Activated effector memory CD4-positive, alpha-beta T cell treated with anti-CD3 and anti-CD28 coated beads, Interleukin-2, amount 50 U/mL, for 16 hours (primary cell): Measurements from ENCODE around the gene ERVH48-1.
"Not testable (repeated sequence)": the region's sequence is repeated elsewhere in the genome, so short reads cannot be mapped to it uniquely, and the experiment has no call there.

Experiments
- DNase-seq: peaks from one replicate; pipeline ENCODE4 v3.0.0-alpha.2; 2020

ERVH48-1 gene

DNA sequence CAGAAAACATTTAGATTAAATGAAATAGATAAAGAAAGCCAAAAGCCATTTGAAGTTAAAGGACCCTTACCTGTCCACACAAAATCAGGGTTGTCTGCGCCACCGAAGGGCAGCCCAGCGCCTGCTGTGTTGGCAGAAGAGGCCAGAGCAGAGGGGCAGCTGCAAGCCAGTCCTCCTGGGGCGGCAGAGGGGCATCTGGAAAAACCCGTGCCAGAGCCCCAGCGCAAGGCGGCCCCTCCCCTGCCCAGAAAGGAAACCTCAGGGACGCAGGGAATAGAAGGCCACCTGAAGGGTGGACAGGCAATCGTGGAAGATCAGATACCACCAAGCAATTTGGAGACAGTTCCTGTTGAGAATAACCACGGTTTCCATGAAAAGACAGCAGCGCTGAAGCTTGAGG lies 21.6 kb downstream of the ERVH48-1 start:
- DNase-seq = no peak

DNA sequence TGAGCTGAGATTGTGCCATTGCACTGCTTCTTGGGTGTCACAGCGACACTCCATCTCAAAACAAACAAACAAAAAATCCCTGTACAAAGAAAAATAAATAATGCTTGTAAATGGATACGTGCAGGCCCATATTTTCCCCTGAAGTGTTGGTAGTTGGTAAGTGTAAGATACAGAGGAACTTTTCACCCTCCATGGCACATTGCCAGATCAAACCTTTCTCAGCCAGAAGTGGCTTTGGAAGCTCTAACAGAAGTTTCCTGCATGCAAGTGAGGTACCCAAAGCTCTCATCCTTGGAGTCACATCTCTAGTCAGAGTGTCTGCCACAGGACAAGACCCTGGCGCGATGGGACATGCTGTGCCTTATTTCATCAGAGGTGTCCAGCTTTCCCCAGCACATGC lies 25.0 kb downstream of the ERVH48-1 start:
- DNase-seq = no peak

DNA sequence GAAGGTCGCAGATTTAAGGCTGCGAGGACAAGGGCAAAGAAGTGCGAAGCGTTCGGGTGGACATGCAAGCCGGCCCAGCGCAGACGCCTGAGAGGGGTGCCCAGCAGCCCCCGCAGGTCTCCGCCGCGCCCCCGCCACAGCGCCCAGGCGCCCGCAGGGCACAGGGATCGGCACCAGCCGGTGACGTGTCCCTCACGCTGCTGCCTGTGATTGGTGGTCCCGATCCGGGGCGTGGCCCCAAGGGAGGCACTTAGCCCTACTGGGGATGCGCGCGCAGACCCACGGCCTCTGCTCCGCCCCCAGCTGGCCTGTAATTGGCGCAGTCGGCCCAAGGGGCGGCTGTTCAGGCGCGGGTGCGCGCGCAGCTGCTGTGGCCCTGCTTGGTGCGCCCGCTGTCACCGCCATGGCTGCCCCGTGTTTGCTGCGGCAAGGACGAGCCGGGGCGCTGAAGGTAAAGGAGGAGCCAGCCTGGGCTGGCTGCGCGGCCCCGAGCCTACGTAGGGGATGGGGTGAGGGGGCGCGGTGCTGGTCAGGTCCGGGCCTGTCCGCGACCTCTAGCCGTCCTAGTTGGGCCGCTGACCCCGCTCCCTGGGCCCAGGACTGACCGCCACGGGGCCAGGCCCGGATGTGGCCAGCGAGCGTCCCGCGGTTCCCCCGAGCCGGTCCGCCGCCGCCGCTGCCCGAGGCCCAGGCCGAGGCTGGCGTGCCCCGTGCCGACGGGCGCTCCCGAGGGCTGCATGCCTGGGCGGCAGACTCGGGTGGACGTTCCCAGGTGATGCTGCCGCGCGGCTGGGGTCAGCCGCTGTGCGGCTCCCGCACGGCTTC lies 32.3 kb downstream of the ERVH48-1 start, which contains the start of gene NDUFV3:
Gene NDUFV3, plus strand, starts transcription at position 379 of the 825 bp plus-strand sequence. Its CDS starts 25 bp downstream, at position 404.
- DNase-seq = peak; percentile 100

DNA sequence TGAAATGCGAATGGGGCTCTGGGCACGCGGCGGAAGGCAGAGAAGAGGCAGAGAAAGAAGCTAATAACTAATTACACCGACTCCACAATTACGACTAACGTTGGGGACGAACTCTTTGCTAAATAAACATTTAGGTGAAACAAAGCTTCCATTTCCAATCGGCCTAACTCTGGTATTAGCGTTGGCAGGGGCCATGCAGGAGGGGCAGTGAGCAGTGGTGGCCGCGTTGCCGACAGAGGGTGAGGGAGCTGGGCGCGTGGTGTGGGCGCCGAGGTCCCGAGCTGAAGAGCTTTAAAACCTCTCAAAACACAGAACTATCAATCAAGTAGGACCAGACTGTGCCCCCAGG lies 32.9 kb downstream of the ERVH48-1 start:
- no peak for DNase-seq

DNA sequence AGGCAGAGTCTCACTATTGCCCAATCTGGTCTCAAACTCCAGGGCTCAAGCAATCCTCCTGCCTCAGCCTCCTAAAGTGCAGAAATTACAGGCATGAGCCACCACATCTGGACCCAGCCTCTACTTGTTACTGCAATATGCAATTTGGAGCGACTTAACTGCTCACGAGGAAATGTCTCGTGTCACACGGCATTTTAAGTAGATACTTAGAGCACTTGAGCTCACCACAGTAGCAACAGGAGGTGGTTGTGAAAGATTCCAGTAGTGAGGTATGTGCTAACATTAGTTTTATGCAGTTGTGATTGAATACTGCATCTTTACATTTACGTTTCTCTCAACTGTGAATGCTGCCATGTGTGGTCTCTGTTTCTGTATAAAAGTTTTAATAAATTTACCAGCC lies 38.1 kb downstream of the ERVH48-1 start:
- DNase-seq = no peak

DNA sequence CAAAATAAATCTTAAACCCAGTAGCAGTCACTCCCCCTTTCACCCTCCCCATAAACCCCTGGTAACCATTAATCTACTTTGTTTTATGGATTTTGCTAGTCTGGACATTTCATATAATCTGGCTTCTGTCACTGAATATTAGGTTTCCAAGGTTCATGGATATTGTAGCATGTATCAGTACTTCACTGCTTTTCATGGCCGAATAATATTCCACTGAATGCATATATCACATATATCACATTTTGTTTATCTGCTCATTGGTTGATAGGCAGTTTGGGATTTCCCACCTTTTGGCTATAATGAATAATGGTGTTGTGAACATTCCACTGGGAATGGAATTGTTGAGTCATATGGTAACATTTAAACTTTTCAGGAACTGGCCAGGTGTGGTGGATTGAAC lies 41.5 kb downstream of the ERVH48-1 start:
- DNase-seq = no peak

DNA sequence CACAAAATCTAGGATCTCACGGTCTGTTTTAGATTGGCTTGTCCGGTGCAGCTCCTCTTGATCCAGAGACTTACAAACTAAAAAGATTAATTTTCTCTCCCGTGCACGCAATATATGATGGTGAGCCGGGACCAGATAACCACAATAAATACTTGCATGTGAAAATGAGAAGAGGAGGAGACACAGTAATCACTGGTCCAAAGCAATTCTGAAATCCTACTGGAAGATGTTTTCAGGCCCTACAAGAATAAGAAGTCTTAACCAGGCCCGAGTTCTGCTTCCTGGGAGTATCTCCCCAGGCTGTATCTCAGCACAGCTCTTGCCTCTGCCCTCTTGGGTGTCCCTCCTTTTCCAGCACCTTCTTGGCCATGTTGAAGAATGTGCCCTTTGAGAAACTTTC lies 45.1 kb downstream of the ERVH48-1 start:
- no peak for DNase-seq

DNA sequence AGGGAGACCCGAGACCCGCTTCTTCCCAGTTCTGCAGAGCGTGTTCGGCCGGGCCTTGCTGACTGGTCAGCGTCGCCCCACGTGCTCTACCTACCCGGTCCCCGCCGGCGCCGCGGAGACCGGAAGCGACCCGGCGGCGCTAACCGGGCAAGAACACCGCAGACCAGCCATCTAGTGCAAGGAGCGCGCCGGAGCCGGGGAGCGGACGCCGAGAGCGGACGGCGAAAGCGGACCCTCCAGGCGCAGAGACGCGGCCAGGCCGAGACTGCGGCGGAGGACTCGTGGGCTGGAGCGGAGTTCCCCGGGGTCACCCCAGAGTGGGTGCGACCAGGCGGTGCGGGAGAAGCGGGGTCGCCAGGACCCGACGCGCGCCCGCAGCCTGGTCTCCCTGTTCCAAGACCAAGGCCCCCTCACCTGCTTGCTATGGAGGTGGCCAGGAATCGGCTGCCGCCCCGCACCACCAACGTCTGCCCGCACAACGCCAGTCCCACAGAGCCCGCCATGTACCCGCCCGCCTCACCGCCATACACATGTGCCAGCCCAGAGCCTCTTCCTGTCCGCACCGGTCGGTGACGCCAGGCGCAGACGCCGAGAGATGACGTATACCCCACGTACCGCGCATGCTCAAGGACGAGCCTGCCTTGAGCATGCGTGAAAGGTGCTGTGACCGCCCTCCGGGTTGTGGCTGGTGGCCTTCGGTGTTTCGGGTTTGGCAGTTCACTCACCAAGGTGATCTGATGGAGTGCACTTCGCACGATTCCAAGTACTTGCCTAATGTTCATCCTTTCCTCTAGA lies 46.2 kb downstream of the ERVH48-1 start, which contains the start of gene WDR4:
Gene WDR4, minus strand, starts transcription at position 547 of the 795 bp plus-strand sequence. Its CDS starts 44 bp downstream, at position 503.
- peak; percentile 99 for DNase-seq

DNA sequence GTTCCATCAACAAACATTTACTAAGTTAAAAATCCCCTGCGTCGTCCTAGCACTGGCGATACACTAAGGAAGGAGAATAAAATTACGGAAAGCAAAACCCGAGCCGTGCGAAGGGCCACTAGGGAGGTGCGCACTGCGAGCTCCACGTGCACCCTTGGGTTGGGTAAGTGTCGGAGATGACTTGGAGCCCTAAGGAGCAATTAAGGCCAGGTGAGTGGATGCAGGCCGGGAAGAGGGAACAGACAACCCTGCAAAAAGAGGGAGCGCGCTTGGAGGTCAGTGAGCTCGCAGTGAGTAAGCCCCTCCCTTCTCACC lies 46.8 kb downstream of the ERVH48-1 start:
- DNase-seq = no peak

DNA sequence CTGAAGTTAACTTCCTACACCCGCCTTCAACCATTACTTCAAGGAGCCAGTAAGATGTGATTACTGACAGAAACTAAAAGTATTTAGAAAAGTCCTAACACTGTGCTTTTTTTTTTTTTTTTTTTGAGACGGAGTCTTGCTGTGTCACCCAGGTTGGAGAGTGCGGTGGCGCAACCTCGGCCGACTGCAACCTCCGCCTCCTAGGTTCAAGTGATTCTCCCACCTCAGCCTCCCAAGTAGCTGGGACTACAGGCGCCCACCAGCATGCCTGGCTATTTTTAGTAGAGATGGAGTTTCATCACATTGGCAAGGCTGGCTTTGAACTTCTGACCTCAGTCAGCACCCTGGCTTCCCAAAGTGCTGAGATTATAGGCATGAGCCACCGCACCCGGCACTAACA lies 49.6 kb downstream of the ERVH48-1 start:
- not testable (repeated sequence) for DNase-seq

DNA sequence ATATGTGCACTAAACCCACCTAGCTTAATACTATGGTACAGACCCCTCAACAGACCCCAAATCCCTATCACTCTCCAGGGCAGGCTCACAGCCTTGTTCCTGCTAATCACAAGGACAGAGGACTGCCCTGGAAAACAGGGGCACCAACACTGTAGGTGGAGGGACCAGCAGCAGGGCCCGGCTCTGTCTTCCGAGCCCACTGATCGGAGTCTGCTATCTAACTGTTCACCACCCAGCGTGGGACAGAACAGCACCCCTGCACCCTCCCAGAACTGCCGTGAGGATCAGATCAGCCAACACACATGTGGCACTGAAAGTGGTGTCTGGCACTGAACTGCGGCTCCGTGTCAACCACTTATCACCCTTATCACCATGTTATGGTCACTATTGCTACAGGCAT lies 52.3 kb downstream of the ERVH48-1 start:
- DNase-seq = no peak

DNA sequence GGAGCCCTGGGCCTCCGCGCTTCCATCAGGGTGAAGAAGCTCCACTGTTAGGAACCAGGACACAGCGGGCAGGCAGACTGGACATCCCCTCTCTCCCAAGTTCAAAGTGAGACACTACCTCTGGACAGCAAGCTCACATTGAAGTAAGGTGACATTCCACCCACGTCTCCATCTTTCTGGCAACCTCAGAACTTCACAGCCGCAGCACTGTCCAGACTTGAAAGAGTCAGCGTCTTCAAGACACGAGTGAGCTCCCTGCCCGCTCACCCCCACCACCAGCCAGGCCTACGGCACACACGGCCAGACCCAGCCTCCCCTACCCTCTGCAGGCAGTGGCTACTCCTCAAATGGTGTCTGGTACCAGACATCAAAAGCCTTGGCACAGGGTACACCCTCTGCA lies 57.2 kb downstream of the ERVH48-1 start:
- DNase-seq = no peak
